ENCODE measurements around the gene BANF2. TPM values are rescaled to one million over a fixed set of nuclear protein-coding genes. Genes with fewer than 3 reads are reported as not detected.

The BANF2 gene
- total and polyA plus RNA-seq, 4 donors: not detected

DNA sequence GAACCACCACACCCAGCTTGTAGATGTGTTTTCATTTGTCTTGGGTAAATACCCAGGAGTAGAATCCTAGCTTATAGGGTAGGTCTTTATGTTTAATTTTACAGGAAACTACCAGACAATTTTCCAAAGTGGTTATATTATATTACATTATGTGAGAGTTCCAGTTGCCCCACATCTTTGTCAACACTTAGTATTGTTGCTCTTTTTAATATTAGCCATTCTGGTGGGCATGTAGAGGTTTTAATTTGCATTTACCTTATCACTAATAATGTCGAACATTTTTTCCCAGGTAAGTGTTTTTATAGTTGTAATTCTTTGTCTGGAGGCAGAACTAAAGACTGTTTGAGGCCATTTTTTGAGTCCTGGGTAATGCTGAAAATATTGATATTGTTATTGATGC, 3.5 kb upstream of the BANF2 start:
- Histone ChIP-seq H3K9me3 (ENCODE audit: control insufficient read depth in 4 of 4, low read length in 3 of 4) (no peaks in the 10 kb centered on the region), H3K27me3 (ENCODE audit: control insufficient read depth in 4 of 4, insufficient read depth in 4 of 4, low read length in 3 of 4) (no peaks in the 10 kb centered on the region), H3K9ac (ENCODE audit: low read depth in 1 of 2, low read length in 2 of 2) (no peak overlapping the region), H3K4me1 (ENCODE audit: control insufficient read depth in 4 of 4, insufficient read depth in 4 of 4, low read length in 3 of 4) (no peaks in the 10 kb centered on the region), H3K27ac (ENCODE audit: low read depth in 1 of 2, low read length in 2 of 2) (no peak overlapping the region), H3K36me3 (ENCODE audit: control insufficient read depth in 4 of 4, insufficient read depth in 3 of 4, low read depth in 1 of 4, low read length in 3 of 4) (no peaks in the 10 kb centered on the region), H3K4me3 (ENCODE audit: low read depth in 1 of 3, low read length in 3 of 3) (no peak overlapping the region)
- DNase-seq (ENCODE audit: low spot score): no peak
- TF ChIP-seq, protein P1, sequence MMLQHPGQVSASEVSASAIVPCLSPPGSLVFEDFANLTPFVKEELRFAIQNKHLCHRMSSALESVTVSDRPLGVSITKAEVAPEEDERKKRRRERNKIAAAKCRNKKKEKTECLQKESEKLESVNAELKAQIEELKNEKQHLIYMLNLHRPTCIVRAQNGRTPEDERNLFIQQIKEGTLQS (IDR thresholded peaks at IDR 0.05): no peak
- no peak for TF ChIP-seq TAF1 (conservative IDR thresholded peaks at IDR 0.05)
- TF ChIP-seq FOXA1 (IDR thresholded peaks at IDR 0.05): no peak
- TF ChIP-seq, protein P2, sequence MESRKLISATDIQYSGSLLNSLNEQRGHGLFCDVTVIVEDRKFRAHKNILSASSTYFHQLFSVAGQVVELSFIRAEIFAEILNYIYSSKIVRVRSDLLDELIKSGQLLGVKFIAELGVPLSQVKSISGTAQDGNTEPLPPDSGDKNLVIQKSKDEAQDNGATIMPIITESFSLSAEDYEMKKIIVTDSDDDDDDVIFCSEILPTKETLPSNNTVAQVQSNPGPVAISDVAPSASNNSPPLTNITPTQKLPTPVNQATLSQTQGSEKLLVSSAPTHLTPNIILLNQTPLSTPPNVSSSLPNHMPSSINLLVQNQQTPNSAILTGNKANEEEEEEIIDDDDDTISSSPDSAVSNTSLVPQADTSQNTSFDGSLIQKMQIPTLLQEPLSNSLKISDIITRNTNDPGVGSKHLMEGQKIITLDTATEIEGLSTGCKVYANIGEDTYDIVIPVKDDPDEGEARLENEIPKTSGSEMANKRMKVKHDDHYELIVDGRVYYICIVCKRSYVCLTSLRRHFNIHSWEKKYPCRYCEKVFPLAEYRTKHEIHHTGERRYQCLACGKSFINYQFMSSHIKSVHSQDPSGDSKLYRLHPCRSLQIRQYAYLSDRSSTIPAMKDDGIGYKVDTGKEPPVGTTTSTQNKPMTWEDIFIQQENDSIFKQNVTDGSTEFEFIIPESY (IDR thresholded peaks at IDR 0.05): no peak
- no peak for TF ChIP-seq HNF4G (IDR thresholded peaks at IDR 0.05)
- TF ChIP-seq RXRA (IDR thresholded peaks at IDR 0.05): no peak
- no peak for TF ChIP-seq YY1 (IDR thresholded peaks at IDR 0.05)
- no peak for TF ChIP-seq EGR1 (IDR thresholded peaks at IDR 0.05; ENCODE audit: low read depth in 2 of 2)
- no peak for TF ChIP-seq JUND (IDR thresholded peaks at IDR 0.05)
- no peak for TF ChIP-seq HNF4A (conservative IDR thresholded peaks at IDR 0.05)
- TF ChIP-seq FOXA2 (IDR thresholded peaks at IDR 0.05): no peak
- WGBS: 91% methylated on average over 1 of the region's 1 CpG

DNA sequence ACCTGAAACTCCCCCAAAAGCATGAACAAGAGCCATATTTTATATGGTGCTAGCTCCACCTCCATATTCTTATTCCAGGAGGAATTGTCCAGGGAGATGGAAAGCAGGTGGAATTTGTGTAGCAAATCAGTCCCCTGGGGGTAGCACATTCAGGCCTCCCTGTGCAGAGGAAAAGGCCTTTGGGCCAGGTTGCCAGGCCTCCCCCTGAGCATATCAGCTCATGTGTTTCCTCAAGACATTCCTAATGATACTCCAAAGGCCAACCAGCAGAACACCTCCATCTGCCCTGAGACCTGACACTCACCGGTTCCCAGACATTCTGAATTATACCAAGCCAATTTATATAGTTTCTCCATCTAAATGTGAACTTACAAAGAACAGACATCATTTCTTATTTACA, 2.6 kb upstream of the BANF2 start:
- TF ChIP-seq, protein P3, sequence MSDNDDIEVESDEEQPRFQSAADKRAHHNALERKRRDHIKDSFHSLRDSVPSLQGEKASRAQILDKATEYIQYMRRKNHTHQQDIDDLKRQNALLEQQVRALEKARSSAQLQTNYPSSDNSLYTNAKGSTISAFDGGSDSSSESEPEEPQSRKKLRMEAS (IDR thresholded peaks at IDR 0.05): no peak
- TF ChIP-seq HNF4G (IDR thresholded peaks at IDR 0.05): no peak
- TF ChIP-seq HNF4A (conservative IDR thresholded peaks at IDR 0.05): no peak
- Histone ChIP-seq H3K27ac (ENCODE audit: low read depth in 1 of 2, low read length in 2 of 2) (no peak overlapping the region), H3K4me1 (ENCODE audit: control insufficient read depth in 4 of 4, insufficient read depth in 4 of 4, low read length in 3 of 4) (no peaks in the 10 kb centered on the region), H3K9me3 (ENCODE audit: control insufficient read depth in 4 of 4, low read length in 3 of 4) (no peaks in the 10 kb centered on the region), H3K36me3 (ENCODE audit: control insufficient read depth in 4 of 4, insufficient read depth in 3 of 4, low read depth in 1 of 4, low read length in 3 of 4) (no peaks in the 10 kb centered on the region), H3K9ac (ENCODE audit: low read depth in 1 of 2, low read length in 2 of 2) (no peak overlapping the region), H3K27me3 (ENCODE audit: control insufficient read depth in 4 of 4, insufficient read depth in 4 of 4, low read length in 3 of 4) (no peaks in the 10 kb centered on the region), H3K4me3 (ENCODE audit: low read depth in 1 of 3, low read length in 3 of 3) (no peak overlapping the region)
- DNase-seq (ENCODE audit: low spot score): no peak
- 95% methylated on average over 1 of the region's 1 CpG for WGBS

DNA sequence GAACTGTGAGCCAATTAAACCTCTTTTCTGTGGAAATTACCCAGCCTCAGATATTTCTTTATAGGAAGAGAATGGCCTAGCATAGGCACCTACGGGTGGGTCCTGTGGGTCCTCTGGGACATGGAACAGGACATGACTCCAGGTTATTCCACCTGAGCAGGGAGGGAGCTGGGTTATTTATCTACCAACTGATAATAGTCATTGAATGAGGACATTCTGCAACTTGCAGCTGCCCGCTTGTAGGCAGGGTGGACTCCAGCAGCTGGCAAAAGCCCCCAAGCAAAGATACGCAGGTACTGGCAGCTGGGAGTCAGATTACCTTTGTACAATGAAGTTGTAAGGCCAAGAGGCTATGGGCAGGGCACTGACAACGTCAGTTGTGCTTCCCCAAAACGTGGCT, 1.4 kb upstream of the BANF2 start:
- 78% methylated on average over 5 of the region's 5 CpGs for WGBS
- Histone ChIP-seq H3K9ac (ENCODE audit: low read depth in 1 of 2, low read length in 2 of 2) (no peak overlapping the region), H3K4me3 (ENCODE audit: low read depth in 1 of 3, low read length in 3 of 3) (no peak overlapping the region), H3K9me3 (ENCODE audit: control insufficient read depth in 4 of 4, low read length in 3 of 4) (no peaks in the 10 kb centered on the region), H3K27me3 (ENCODE audit: control insufficient read depth in 4 of 4, insufficient read depth in 4 of 4, low read length in 3 of 4) (no peaks in the 10 kb centered on the region), H3K36me3 (ENCODE audit: control insufficient read depth in 4 of 4, insufficient read depth in 3 of 4, low read depth in 1 of 4, low read length in 3 of 4) (no peaks in the 10 kb centered on the region), H3K4me1 (ENCODE audit: control insufficient read depth in 4 of 4, insufficient read depth in 4 of 4, low read length in 3 of 4) (no peaks in the 10 kb centered on the region), H3K27ac (ENCODE audit: low read depth in 1 of 2, low read length in 2 of 2) (no peak overlapping the region)
- TF ChIP-seq, protein P2 (IDR thresholded peaks at IDR 0.05): no peak
- TF ChIP-seq EGR1 (IDR thresholded peaks at IDR 0.05; ENCODE audit: low read depth in 2 of 2): no peak
- no peak for TF ChIP-seq SP1 (IDR thresholded peaks at IDR 0.05)
- TF ChIP-seq, protein P4, sequence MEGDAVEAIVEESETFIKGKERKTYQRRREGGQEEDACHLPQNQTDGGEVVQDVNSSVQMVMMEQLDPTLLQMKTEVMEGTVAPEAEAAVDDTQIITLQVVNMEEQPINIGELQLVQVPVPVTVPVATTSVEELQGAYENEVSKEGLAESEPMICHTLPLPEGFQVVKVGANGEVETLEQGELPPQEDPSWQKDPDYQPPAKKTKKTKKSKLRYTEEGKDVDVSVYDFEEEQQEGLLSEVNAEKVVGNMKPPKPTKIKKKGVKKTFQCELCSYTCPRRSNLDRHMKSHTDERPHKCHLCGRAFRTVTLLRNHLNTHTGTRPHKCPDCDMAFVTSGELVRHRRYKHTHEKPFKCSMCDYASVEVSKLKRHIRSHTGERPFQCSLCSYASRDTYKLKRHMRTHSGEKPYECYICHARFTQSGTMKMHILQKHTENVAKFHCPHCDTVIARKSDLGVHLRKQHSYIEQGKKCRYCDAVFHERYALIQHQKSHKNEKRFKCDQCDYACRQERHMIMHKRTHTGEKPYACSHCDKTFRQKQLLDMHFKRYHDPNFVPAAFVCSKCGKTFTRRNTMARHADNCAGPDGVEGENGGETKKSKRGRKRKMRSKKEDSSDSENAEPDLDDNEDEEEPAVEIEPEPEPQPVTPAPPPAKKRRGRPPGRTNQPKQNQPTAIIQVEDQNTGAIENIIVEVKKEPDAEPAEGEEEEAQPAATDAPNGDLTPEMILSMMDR (IDR thresholded peaks at IDR 0.05; ENCODE audit: low read depth, low read length, missing input control): no peak
- DNase-seq (ENCODE audit: low spot score): no peak

Data from liver (tissue), 9 donors.